Measurements from ENCODE around the gene STIM1.

GRCh38 chr11:3809624-3809928 lies 45.9 kb upstream of the STIM1 start:
- no peak for TF ChIP-seq CTCF (IDR thresholded peaks at IDR 0.05; ENCODE audit: borderline replicate concordance, extremely low read depth, low read length, poor library complexity, severe bottlenecking)
- TF ChIP-seq EZH2 (IDR thresholded peaks at IDR 0.05; ENCODE audit: borderline replicate concordance, low read depth, low read length, severe bottlenecking) = no peak

Data from DND-41 (cell line).